B cell (primary cell): ENCODE measurements around the gene KRTAP9-4. TPM values are rescaled to one million over a fixed set of nuclear protein-coding genes. Genes with fewer than 3 reads are reported as not detected.
A peak's percentile ranks its signal among the peaks of the same experiment; 100 is the strongest.

Experiments used
- ATAC-seq: fragments of 200-7000 bp; cut with Tn5 transposase; one replicate; pipeline ENCODE4 v1.10.0; 2021; ENCODE audit warnings: low read depth, mild to moderate bottlenecking, moderate number of reproducible peaks, moderate library complexity
- CTCF ChIA-PET: fragments of 350-600 bp; sonication (Branson Sonifier 250); formaldehyde crosslinking; loops from one replicate; lab custom pipeline; 2021; ENCODE audit warnings: antibody characterized with exemption, inconsistent platforms; lab: Charles Lee
- POLR2A ChIA-PET: fragments of 350-600 bp; sonication (Branson Sonifier 250); formaldehyde crosslinking; loops from one replicate; lab custom pipeline; 2021; ENCODE audit warnings: antibody characterized with exemption; lab: Charles Lee
- DNase-seq: peaks from one replicate; pipeline ENCODE4 v3.0.0; 2013
- H2AFZ ChIP-seq: 2 replicates; pipeline ENCODE4 v1.6.1; 2012; ENCODE audit warnings: mild to moderate bottlenecking, low read depth, low read length; ENCODE audit not compliant: insufficient read depth, poor library complexity, severe bottlenecking
- H3K27ac ChIP-seq, 2 donors: 1 replicate in 1 of 2; 2 replicates in 1 of 2; pipeline ENCODE4 v1.5.1; 2012 to 2013; ENCODE audit warnings: low read length in 2 of 2, mild to moderate bottlenecking in 2 of 2, moderate library complexity in 1 of 2
- H3K27me3 ChIP-seq, 4 experiments: fragments of 200-600 bp in 1 of 4; sonication (generic) in 1 of 4; replicated peaks in 1 of 4; 1 replicate in 2 of 4; 2 replicates in 2 of 4; pipeline versions ENCODE4 v1.6.1 to v1.7.0; 2013 to 2016; ENCODE audit warnings: low read length in 3 of 4, mild to moderate bottlenecking in 2 of 4, mixed read lengths in 1 of 4, moderate library complexity in 1 of 4; ENCODE audit not compliant: insufficient read depth in 4 of 4, control insufficient read depth in 3 of 4; ENCODE audit errors: control extremely low read depth in 1 of 4
- H3K36me3 ChIP-seq, 2 experiments: replicated peaks in 1 of 2; 1 replicate in 1 of 2; 2 replicates in 1 of 2; pipeline versions ENCODE4 v1.6.1 to v1.7.1; 2013; ENCODE audit warnings: low read length in 1 of 2; ENCODE audit not compliant: insufficient read depth in 2 of 2, control insufficient read depth in 1 of 2; ENCODE audit errors: control extremely low read depth in 1 of 2, extremely low read depth in 1 of 2
- H3K4me1 ChIP-seq, 2 donors: fragments of 200-600 bp in 1 of 2; sonication (generic) in 1 of 2; 1 replicate in 1 of 2; 2 replicates in 1 of 2; pipeline versions ENCODE4 v1.5.1 to v1.6.1; 2013 to 2017; ENCODE audit warnings: low read length in 2 of 2; ENCODE audit not compliant: control insufficient read depth in 2 of 2, insufficient read depth in 2 of 2
- H3K4me2 ChIP-seq: replicated peaks from 2 replicates; pipeline ENCODE3; 2012; ENCODE audit warnings: mild to moderate bottlenecking, low read depth, low read length; ENCODE audit not compliant: poor library complexity, severe bottlenecking
- H3K4me3 ChIP-seq, 5 experiments: fragments of 200-600 bp in 1 of 5; sonication (generic) in 1 of 5; 1 replicate in 3 of 5; 2 replicates in 2 of 5; pipeline versions ENCODE4 v1.5.1 to v1.7.0; 2011 to 2016; ENCODE audit warnings: low read length in 4 of 5, mild to moderate bottlenecking in 4 of 5, low read depth in 2 of 5, control low read depth in 1 of 5, moderate library complexity in 1 of 5; ENCODE audit not compliant: insufficient read depth in 1 of 5; ENCODE audit errors: control extremely low read depth in 1 of 5, extremely low read depth in 1 of 5
- H3K79me2 ChIP-seq: fragments of 200-600 bp; sonication (generic); one replicate; pipeline ENCODE4 v1.6.0; 2016; ENCODE audit warnings: low read length; ENCODE audit not compliant: control insufficient read depth, insufficient read depth
- H3K9ac ChIP-seq: fragments of 200-600 bp; sonication (generic); 2 replicates; pipeline ENCODE4 v1.6.1; 2017; ENCODE audit warnings: mild to moderate bottlenecking, low read length, moderate library complexity
- H3K9me3 ChIP-seq, 3 donors: one replicate each; pipeline versions ENCODE4 v1.6.1 to v1.7.1; 2013; ENCODE audit warnings: low read length in 2 of 3; ENCODE audit not compliant: control insufficient read depth in 2 of 3, insufficient read depth in 1 of 3; ENCODE audit errors: control extremely low read depth in 1 of 3
- H4K20me1 ChIP-seq: 2 replicates; pipeline ENCODE4 v1.6.0; 2012; ENCODE audit warnings: mild to moderate bottlenecking, low read length; ENCODE audit not compliant: insufficient read depth, control insufficient read depth, poor library complexity, severe bottlenecking
- H3K27ac Mint-ChIP-seq: one replicate; pipeline ENCODE4 v1.8.0; 2021; ENCODE audit warnings: mixed read lengths
- H3K27me3 Mint-ChIP-seq: one replicate; pipeline ENCODE4 v1.8.0; 2021; ENCODE audit warnings: mixed read lengths
- H3K4me1 Mint-ChIP-seq: one replicate; pipeline ENCODE4 v1.8.0; 2021; ENCODE audit warnings: mixed read lengths
- H3K4me3 Mint-ChIP-seq: one replicate; pipeline ENCODE4 v1.8.0; 2021; ENCODE audit warnings: mixed read lengths
- H3K9me3 Mint-ChIP-seq: one replicate; pipeline ENCODE4 v1.8.0; 2022; ENCODE audit warnings: mixed read lengths; ENCODE audit not compliant: insufficient read depth
- EZH2 ChIP-seq: IDR thresholded peaks from 2 replicates; pipeline ENCODE4 v1.6.1; 2012; ENCODE audit warnings: borderline replicate concordance, low read depth, mild to moderate bottlenecking, moderate library complexity, low read length; ENCODE audit not compliant: insufficient read depth, poor library complexity, severe bottlenecking
- WGBS: methylation state at CpG from one replicate; pipeline ENCODE4 v1.1.5; 2013; ENCODE audit warnings: missing lambda C conversion rate; ENCODE audit not compliant: insufficient coverage; 5-methylcytosine and 5-hydroxymethylcytosine counted together
- intact Hi-C: fragments of 100-400 bp; cut with micrococcal nuclease; formaldehyde crosslinking; loops from one replicate; pipeline ENCODE4 v1.10.0; 2022
- polyA plus RNA-seq: library from polyadenylated mRNA; depleted of rRNA; stranded (reverse); fragments of >200 nt; gene quantifications from 2 replicates; pipeline ENCODE4 v1.2.3, GENCODE V29; 2012
- total RNA-seq, 2 donors: library from RNA; stranded (reverse); fragments of 120-200 nt in 1 of 2; gene quantifications; 1 replicate in 1 of 2; 2 replicates in 1 of 2; pipeline versions ENCODE4 v1.2.3 to v1.2.4, GENCODE V29; 2013 to 2022
- TF ChIP-seq, protein P1 (sequence below): fragments of 200-600 bp; IDR thresholded peaks from one replicate; pipeline ENCODE4 v1.8.0; 2022; ENCODE audit warnings: antibody characterized with exemption, mild to moderate bottlenecking

Gene KRTAP9-4
- total and polyA plus RNA-seq, 2 donors (not counting 1 experiment from before 2014, with no cell fraction given), result not detected

DNA sequence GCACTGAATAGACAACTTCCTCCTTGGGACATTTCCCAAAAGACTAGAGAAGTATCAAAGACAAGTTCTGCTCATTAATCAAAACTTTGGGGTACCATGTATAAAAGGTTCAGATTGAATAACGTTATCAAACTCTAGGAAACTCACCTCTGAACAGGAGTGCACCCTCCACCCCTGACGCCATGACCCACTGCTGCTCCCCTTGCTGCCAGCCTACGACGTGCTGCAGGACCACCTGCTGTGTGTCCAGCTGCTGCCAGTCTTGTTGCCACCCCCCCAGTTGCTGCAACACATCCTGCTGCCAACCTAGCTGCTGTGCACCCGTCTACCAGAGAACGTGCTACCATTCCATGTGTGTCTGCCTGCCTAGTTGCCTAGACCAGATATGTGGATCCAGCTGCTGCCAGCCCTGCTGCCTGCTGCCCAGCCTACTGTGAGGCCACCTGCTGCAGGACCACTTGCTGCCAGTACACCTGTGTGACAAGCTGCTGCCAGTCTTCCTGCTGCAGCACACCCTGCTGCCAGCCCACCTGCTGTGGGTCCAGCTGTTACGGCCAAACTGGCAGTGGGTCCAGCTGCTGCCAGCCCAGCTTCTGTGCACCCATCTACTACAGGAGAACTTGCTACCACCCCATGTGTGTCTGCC lies 36.8 kb upstream of the KRTAP9-4 start:
- WGBS, result 95% methylated on average over 6 of the region's 7 CpGs
- CTCF ChIA-PET, result interaction anchor here (1.3 kb wide), 1 partner anchor 110 kb away, joined by 4 read pairs; no protein-coding TSS in a partner anchor
- peaks cover 0 to 1% (median 0%) of the 10 kb centered on the region in 3 donors for H3K9me3 ChIP-seq
- no peaks in the 10 kb centered on the region for H4K20me1 ChIP-seq
- Mint-ChIP-seq H3K27ac (peak overlapping the region; percentile 34), H3K4me1 (peaks cover 4% of the 10 kb centered on the region), H3K9me3 (no peaks in the 10 kb centered on the region), H3K4me3 (no peak overlapping the region), H3K27me3 (peaks cover 59% of the 10 kb centered on the region)
- H2AFZ ChIP-seq, result no peak overlapping the region
- ATAC-seq (no peak), DNase-seq (no peak)
- no peak overlapping the region for H3K27ac ChIP-seq
- TF ChIP-seq, protein P1, sequence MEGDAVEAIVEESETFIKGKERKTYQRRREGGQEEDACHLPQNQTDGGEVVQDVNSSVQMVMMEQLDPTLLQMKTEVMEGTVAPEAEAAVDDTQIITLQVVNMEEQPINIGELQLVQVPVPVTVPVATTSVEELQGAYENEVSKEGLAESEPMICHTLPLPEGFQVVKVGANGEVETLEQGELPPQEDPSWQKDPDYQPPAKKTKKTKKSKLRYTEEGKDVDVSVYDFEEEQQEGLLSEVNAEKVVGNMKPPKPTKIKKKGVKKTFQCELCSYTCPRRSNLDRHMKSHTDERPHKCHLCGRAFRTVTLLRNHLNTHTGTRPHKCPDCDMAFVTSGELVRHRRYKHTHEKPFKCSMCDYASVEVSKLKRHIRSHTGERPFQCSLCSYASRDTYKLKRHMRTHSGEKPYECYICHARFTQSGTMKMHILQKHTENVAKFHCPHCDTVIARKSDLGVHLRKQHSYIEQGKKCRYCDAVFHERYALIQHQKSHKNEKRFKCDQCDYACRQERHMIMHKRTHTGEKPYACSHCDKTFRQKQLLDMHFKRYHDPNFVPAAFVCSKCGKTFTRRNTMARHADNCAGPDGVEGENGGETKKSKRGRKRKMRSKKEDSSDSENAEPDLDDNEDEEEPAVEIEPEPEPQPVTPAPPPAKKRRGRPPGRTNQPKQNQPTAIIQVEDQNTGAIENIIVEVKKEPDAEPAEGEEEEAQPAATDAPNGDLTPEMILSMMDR, result no peak
- no peak for TF ChIP-seq EZH2
- no peaks in the 10 kb centered on the region for H3K36me3 ChIP-seq
- H3K4me1 ChIP-seq, result peaks cover 0 to 4% of the 10 kb centered on the region in 2 donors
- peaks cover 0 to 14% (median 0%) of the 10 kb centered on the region in 4 experiments for H3K27me3 ChIP-seq
- intact Hi-C loops, result no loop called here
- H3K4me2 ChIP-seq, result no peak overlapping the region
- POLR2A ChIA-PET, result no interaction called here
- no peak overlapping the region for H3K4me3 ChIP-seq
- no peak overlapping the region for H3K9ac ChIP-seq
- no peaks in the 10 kb centered on the region for H3K79me2 ChIP-seq

DNA sequence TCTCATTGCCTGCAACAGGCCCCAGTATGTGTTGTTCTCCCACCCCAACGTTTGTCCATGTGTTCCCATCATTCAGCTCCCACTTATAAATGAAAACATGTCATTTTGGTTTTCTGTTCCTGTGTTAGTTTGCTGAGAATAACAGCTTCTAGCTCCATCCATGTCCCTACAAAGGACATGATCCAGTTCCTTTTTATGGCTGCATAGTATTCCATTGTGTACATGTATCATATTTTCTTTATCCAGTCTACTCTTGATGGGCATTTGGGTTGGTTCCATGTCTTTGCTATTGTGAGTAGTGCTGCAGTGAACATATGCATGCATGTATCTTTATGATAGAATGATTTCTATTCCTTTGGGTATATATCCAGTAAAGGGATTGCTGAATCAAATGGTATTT lies 33.8 kb upstream of the KRTAP9-4 start:
- CTCF ChIA-PET, result no interaction called here

More for the DNA sequence above, 33.8 kb upstream of the KRTAP9-4 start:
- no peak overlapping the region for H3K27ac Mint-ChIP-seq
- Histone ChIP-seq H3K4me2 (no peak overlapping the region), H3K4me1 (peaks cover 0 to 4% of the 10 kb centered on the region in 2 donors), H3K27ac (no peak overlapping the region), H3K4me3 (no peak overlapping the region), H4K20me1 (no peaks in the 10 kb centered on the region), H3K9ac (no peak overlapping the region), H3K27me3 (peaks cover 0 to 8% (median 0%) of the 10 kb centered on the region in 4 experiments), H2AFZ (no peak overlapping the region), H3K36me3 (no peaks in the 10 kb centered on the region), H3K79me2 (no peaks in the 10 kb centered on the region), H3K9me3 (peaks cover 0 to 4% (median 1%) of the 10 kb centered on the region in 3 donors)
- H3K4me3 Mint-ChIP-seq, result no peak overlapping the region
- WGBS, result 100% methylated on average over 1 of the region's 1 CpG
- DNase-seq (no peak), ATAC-seq (no peak)
- no peaks in the 10 kb centered on the region for H3K9me3 Mint-ChIP-seq
- TF ChIP-seq EZH2, result no peak
- TF ChIP-seq, protein P1, result no peak
- H3K27me3 Mint-ChIP-seq, result peaks cover 49% of the 10 kb centered on the region
- POLR2A ChIA-PET, result no interaction called here
- peaks cover 4% of the 10 kb centered on the region for H3K4me1 Mint-ChIP-seq
- intact Hi-C loops, result no loop called here
